Activated CD4-positive, CD25-positive, alpha-beta regulatory T cell treated with anti-CD3 and anti-CD28 coated beads, Interleukin-2, amount 50 U/mL, for 72 hours (primary cell): Measurements from ENCODE around the gene PSMD11.

Experiments
- DNase-seq: peaks from one replicate; pipeline ENCODE4 v3.0.0; 2021

Gene PSMD11

DNA sequence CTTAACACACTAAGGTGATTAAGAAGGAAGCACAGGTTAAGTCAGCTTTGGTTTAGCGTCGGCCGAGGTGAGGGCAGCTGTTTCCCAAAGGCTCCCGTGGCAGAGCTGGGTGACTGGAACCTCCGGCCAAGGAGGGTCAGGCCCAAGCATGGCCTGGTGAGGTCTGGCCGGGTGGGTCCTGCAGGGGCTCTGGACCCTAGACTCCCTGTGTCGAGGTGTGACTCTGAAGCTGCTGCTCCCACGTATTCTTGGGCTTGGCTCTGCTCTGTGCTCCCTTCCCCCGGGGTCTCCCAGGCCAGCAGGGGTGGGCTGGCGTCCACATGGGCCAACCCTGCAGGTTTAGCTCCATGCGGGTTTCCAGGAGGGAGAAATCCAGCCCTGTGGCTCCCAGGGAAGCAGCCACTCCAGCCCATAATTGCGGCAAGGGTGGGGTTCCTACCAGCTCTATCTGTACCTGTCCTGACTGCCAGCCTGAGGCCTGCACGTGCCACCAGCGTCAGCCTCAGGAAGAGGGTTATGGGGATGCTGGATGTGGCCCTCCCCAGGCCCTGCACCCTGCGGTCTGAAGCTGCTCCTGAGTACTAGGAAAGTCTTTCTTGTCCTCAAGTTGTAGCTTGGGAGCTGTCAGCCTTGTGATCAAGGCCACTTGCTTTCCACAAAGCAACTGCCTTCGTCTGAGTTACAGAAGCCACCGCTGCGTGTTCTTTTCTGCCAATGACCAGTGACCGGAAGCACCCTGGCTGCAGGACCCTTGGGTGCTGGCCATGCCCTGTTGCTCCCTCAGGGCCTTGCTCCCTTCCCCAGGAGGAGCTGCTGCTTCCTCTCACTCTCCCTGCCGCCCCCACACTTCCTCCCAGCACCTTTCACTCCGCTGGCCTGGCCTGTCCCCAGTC, 47.3 kb downstream of the PSMD11 start:
- no peak for DNase-seq

DNA sequence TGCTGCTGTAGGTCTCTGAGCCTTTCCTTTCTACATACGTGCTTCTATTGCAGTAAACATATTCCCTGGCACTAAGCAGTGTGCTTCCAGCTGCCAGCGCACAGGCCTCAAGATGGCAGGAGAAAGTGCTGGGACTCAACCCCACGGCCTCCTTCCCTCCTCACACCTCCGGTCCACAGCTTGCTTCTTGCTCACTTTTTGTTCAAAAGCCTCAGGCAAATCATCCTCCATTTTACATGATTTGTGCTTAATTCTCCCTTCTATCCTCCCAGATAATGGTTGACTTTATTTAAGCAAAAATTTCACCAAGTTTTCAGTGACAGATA, 47.9 kb downstream of the PSMD11 start:
- DNase-seq = no peak

- no peak for DNase-seq
Measured at GRCh38 chr17:32492648-32493289, 48.5 kb downstream of the PSMD11 start.

DNA sequence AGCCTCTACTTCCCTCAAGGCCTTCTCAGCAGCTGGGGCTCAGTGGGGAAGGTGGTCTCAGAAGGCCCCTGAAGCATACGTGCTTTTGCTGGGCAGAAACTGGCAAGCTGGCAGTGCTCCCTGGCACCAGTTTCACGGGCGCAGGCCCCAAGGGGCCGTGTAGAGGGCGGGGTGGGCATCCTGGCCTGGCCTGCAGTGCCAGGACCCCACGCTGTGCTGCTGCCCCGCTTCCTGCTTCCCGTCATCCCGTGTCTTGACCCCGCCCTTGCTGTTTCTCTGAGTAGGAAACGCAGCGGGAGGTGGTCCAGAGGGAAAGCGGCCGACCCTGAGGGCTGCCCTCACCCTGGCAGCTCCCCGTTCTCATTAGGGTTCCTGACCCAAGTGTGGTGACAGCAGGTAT, 49.3 kb downstream of the PSMD11 start:
- DNase-seq = no peak

- DNase-seq = no peak
Measured at GRCh38 chr17:32493976-32494513, 49.7 kb downstream of the PSMD11 start.

- no peak for DNase-seq
Measured at GRCh38 chr17:32494621-32495358, 50.5 kb downstream of the PSMD11 start.

DNA sequence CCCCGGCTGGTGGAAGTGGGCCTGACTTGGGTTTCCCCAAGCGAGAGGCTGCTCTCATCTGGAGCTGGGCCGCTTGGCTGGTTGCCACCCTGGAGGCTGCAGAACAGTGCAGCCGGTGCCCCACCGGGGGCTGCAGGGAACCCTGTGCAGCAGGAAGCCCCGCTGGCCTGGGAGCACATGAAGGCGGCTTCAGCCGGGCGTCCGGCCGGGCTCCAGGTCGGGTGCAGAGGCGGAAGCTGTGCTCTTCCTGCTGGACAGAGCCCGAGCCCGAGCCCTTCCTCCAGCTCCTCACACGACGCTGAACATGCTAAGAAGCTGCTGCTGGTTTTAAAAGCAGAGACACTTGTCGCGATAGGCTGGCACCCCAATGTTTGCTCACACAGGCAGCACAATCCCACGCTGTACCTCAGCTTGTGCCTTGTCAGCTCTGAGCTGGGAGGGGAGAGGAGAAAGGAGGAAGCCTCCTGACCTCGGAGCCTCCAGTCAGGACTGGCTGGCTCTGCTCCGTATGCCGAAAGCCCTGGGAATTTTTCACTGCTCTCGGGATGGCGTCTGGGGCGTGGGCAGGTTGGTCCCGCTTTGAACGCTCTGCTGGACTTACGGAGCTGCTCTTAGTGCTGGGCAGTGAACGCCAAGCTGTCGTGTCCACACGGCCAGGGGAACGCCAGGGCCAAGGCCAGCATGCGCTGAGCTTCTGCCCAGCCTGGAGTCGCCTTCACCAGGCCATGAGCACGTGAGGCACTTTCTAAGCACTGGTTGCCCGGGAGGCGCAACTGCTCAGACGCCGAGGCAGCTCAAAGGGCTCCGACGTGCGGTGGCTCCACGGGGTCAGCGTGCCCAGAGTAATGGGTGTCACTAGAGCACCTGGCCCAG, 51.3 kb downstream of the PSMD11 start:
- DNase-seq = no peak

GRCh38 chr17:32496395-32497073, 52.2 kb downstream of the PSMD11 start:
- DNase-seq = no peak

- DNase-seq = no peak
Measured at GRCh38 chr17:32497431-32498205, 53.3 kb downstream of the PSMD11 start.

- no peak for DNase-seq
Measured at GRCh38 chr17:32498391-32498790, 54.1 kb downstream of the PSMD11 start.

DNA sequence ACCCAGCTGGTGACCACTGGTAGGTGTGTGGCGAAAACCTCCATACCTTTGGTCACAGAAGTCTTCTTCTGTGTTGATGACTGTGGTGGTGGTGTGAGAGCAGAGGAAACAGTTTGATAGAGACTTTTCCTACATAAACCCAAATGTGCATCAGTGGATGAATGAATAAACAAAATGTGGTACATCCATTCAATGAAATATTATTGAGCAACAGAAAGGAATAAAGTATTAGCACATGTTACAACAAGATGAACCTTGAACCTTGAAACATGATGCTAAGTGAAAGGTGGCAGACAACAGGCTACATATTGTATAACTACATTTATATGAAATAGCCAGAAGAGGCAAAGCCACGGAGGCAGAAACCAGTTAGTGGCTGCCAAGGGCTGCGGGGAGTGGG, 57.7 kb downstream of the PSMD11 start:
- DNase-seq = no peak

GRCh38 chr17:32502710-32503109, 58.4 kb downstream of the PSMD11 start:
- DNase-seq = no peak

DNA sequence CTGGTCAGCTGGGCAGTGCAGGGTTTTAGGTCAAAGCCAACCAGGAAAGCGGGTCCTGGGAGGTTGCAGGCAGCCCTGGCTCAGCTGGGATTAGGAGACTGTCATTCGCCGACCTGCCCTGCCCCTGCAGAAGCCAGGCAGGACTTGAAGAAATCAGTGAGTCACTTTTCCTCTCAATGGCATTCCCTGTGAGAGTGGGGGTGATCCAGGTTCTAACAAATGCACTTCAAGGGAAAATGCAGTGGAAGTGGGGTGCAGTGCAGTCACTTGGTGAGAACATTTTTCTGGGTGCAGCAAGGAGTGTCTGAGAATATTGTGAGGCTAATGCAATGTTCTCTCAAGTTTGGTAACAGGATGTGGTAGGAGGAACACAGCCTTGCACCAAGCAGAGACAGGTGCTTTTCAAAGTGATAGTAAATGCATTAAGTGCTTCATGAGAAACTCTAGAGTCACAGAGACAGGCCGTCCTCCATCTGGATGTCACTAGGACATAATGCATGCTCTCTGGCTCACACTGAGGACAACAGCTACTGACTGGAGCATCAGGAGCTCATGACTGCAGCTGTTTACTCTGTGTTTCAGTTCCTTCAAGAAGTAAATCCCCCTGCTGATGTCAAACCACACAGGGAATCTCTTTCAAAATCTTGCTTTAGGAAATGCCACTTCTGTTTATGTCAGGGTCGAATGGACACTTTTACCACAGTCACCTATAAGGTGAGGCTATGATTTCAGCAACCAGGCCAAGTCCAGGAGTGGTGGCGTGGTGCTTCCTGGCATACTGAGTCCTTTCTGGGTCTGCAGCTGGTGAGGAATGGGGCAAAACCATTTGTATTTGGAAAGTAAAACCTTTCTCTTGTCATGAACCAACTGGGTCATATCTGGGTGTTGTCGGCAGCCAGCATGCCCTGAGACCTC, 59.2 kb downstream of the PSMD11 start:
- no peak for DNase-seq

GRCh38 chr17:32504166-32504990, 60.1 kb downstream of the PSMD11 start:
- no peak for DNase-seq

DNA sequence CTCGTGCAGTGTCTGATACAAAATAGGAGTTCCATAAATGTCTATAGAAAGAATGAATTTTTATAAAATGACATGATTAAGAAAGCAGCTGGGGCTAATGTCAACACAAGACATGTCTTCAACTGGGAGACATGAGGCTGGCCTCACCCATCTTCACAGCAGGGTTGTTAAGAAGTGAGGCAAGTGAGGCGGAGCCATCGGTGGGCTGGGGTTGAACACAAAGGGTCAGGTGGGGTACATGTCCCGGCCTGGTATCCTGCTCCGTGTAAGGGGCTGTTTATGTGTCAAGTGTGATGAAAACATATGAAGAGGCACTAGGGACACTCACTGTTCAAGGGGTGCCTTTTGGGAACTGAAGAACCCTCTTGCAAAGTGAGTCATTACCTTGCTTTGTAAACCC, 64.6 kb downstream of the PSMD11 start:
- no peak for DNase-seq

GRCh38 chr17:32510466-32510865, 66.2 kb downstream of the PSMD11 start:
- DNase-seq = no peak

DNA sequence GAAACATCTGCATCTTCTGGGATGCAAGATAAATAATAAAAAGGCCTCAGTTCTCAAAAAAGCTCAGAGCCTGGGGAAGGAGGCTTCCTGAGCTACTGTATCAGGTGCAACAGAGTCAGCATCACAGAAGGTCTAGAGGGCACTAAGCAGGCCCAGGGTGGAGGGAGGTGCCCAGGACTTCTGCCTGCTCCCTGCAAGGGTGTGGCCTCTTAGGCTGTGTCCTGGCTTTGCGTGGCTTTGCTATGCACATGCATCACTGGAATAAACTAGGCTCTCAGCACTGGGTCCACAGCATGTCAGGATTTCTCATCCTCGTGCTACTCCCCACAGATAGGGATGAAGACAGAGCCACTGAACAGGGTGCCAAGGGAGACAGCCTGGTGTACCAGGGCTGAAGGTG, 68.0 kb downstream of the PSMD11 start:
- DNase-seq = no peak

- no peak for DNase-seq
Measured at GRCh38 chr17:32513579-32513978, 69.3 kb downstream of the PSMD11 start.

DNA sequence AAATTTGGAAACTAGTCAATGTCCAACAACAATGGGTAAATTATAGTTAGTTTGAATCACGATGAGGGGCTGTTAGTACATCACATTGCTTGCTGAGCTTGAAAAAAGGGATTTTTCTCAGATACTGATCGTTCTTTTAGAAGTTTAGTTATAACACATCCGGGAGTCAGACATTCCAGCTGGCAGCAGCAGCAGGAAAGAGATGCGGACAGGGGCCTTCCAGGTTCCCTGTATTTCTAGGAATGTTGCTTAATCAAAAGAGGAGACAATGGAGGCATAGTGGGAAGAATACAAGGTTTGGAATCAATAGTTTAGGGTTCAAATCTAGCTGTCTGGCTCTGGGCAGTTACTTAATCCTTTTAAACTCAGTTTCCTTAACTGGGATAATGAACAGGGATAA, 70.3 kb downstream of the PSMD11 start:
- DNase-seq = no peak
